Effector CD4-positive, alpha-beta T cell (primary cell): ENCODE data around the gene GNB1.

Experiments
- DNase-seq: peaks from one replicate; pipeline ENCODE4 v3.0.0-alpha.2; 2020

The GNB1 gene

GRCh38 chr1:1817221-1817620 is 73.7 kb downstream of the GNB1 start:
- no peak for DNase-seq

- DNase-seq: no peak
Observed at GRCh38 chr1:1815606-1816281, 75.1 kb downstream of the GNB1 start.

GRCh38 chr1:1809489-1809888 is 81.4 kb downstream of the GNB1 start:
- DNase-seq: no peak

- no peak for DNase-seq
Observed at GRCh38 chr1:1808206-1808605, 82.7 kb downstream of the GNB1 start.

GRCh38 chr1:1806890-1807289 is 84.0 kb downstream of the GNB1 start:
- DNase-seq: no peak

GRCh38 chr1:1804301-1804700 is 86.6 kb downstream of the GNB1 start:
- DNase-seq: no peak

- no peak for DNase-seq
Observed at GRCh38 chr1:1802871-1803270, 88.0 kb downstream of the GNB1 start.

GRCh38 chr1:1799716-1800115 is 91.2 kb downstream of the GNB1 start:
- DNase-seq: no peak

- DNase-seq: no peak
Observed at GRCh38 chr1:1797731-1798341, 93.1 kb downstream of the GNB1 start.

GRCh38 chr1:1796466-1796865 is 94.4 kb downstream of the GNB1 start:
- no peak for DNase-seq

GRCh38 chr1:1794999-1795398 is 95.9 kb downstream of the GNB1 start:
- no peak for DNase-seq

GRCh38 chr1:1793481-1794244 is 97.2 kb downstream of the GNB1 start:
- DNase-seq: no peak

- DNase-seq: no peak
Observed at GRCh38 chr1:1788646-1789431, 102.0 kb downstream of the GNB1 start.

GRCh38 chr1:1788136-1788535 is 102.8 kb downstream of the GNB1 start:
- no peak for DNase-seq

GRCh38 chr1:1786836-1787605 is 103.9 kb downstream of the GNB1 start:
- DNase-seq: no peak

GRCh38 chr1:1785666-1786065 is 105.2 kb downstream of the GNB1 start:
- DNase-seq: no peak

GRCh38 chr1:1784933-1785332 is 106.0 kb downstream of the GNB1 start:
- no peak for DNase-seq

GRCh38 chr1:1783320-1783719 is 107.6 kb downstream of the GNB1 start:
- DNase-seq: no peak

- no peak for DNase-seq
Observed at GRCh38 chr1:1782399-1783221, 108.3 kb downstream of the GNB1 start.

- no peak for DNase-seq
Observed at GRCh38 chr1:1781526-1781903, 109.4 kb downstream of the GNB1 start.
